CD14-positive monocyte (primary cell): Measurements from ENCODE around the gene WWOX. TPM values are rescaled to one million over a fixed set of nuclear protein-coding genes. Genes with fewer than 3 reads are reported as not detected.

ENCODE experiments used
- DNase-seq, 3 donors: peaks; one replicate each; pipeline ENCODE4 v3.0.0-alpha.2; 2011 to 2022
- H2AFZ ChIP-seq: 2 replicates; pipeline ENCODE4 v1.6.0; 2012; ENCODE audit warnings: mild to moderate bottlenecking, low read depth, low read length, inconsistent platforms; ENCODE audit not compliant: insufficient read depth, poor library complexity, severe bottlenecking
- H3K27ac ChIP-seq, 2 donors: 1 replicate in 1 of 2; 2 replicates in 1 of 2; pipeline ENCODE4 v1.5.1; 2012 to 2013; ENCODE audit warnings: low read length in 2 of 2, control low read depth in 1 of 2, inconsistent platforms in 1 of 2, low read depth in 1 of 2, mild to moderate bottlenecking in 1 of 2
- H3K27me3 ChIP-seq, 2 donors: one replicate each; pipeline versions ENCODE4 v1.6.0 to v1.6.1; 2011 to 2013; ENCODE audit warnings: low read length in 2 of 2; ENCODE audit not compliant: control insufficient read depth in 2 of 2, insufficient read depth in 2 of 2
- H3K36me3 ChIP-seq, 2 donors: replicated peaks in 1 of 2; 1 replicate in 1 of 2; 2 replicates in 1 of 2; pipeline versions ENCODE4 v1.5.1 to v1.6.1; 2012 to 2013; ENCODE audit warnings: low read length in 2 of 2, control low read depth in 1 of 2, inconsistent platforms in 1 of 2, mild to moderate bottlenecking in 1 of 2; ENCODE audit not compliant: insufficient read depth in 2 of 2, control insufficient read depth in 1 of 2
- H3K4me1 ChIP-seq, 2 donors: 1 replicate in 1 of 2; 2 replicates in 1 of 2; pipeline versions ENCODE4 v1.5.1 to v1.6.1; 2012 to 2013; ENCODE audit warnings: low read length in 2 of 2, control low read depth in 1 of 2, inconsistent platforms in 1 of 2, mild to moderate bottlenecking in 1 of 2, moderate library complexity in 1 of 2; ENCODE audit not compliant: insufficient read depth in 2 of 2, control insufficient read depth in 1 of 2
- H3K4me2 ChIP-seq: replicated peaks from 2 replicates; pipeline ENCODE3; 2012; ENCODE audit warnings: low read length, moderate library complexity, mild to moderate bottlenecking; ENCODE audit not compliant: poor library complexity, severe bottlenecking; ENCODE audit errors: extremely low read depth
- H3K4me3 ChIP-seq, 3 experiments: fragments of 200-600 bp in 1 of 3; sonication (generic) in 1 of 3; replicated peaks in 1 of 3; 1 replicate in 2 of 3; 2 replicates in 1 of 3; pipeline ENCODE4 v1.5.1; 2011 to 2013; ENCODE audit warnings: low read length in 3 of 3, mild to moderate bottlenecking in 3 of 3, control low read depth in 2 of 3, low read depth in 2 of 3, inconsistent platforms in 1 of 3, moderate library complexity in 1 of 3
- H3K79me2 ChIP-seq: 2 replicates; pipeline ENCODE4 v1.6.0; 2012; ENCODE audit warnings: mild to moderate bottlenecking, control low read depth, inconsistent platforms, low read length, moderate library complexity; ENCODE audit not compliant: insufficient read depth
- H3K9ac ChIP-seq: 2 replicates; pipeline ENCODE4 v1.6.0; 2017; ENCODE audit warnings: low read length, mild to moderate bottlenecking; ENCODE audit not compliant: insufficient read depth, poor library complexity, severe bottlenecking
- H3K9me3 ChIP-seq, 2 donors: replicated peaks in 1 of 2; 1 replicate in 1 of 2; 2 replicates in 1 of 2; pipeline versions ENCODE4 v1.5.1 to v1.6.1; 2012 to 2013; ENCODE audit warnings: low read length in 2 of 2, control low read depth in 1 of 2; ENCODE audit not compliant: control insufficient read depth in 1 of 2, insufficient read depth in 1 of 2
- H4K20me1 ChIP-seq: 2 replicates; pipeline ENCODE4 v1.6.0; 2012; ENCODE audit warnings: mild to moderate bottlenecking, low read length, control low read depth, moderate library complexity; ENCODE audit not compliant: insufficient read depth
- H3K27ac Mint-ChIP-seq, 7 donors: one replicate each; pipeline ENCODE4 v1.8.0; 2020; ENCODE audit warnings: mild to moderate bottlenecking in 7 of 7, mixed read lengths in 7 of 7, moderate library complexity in 6 of 7, inconsistent platforms in 2 of 7
- H3K27me3 Mint-ChIP-seq, 3 donors: one replicate each; pipeline ENCODE4 v1.8.0; 2021 to 2022; ENCODE audit warnings: low read depth in 3 of 3, mild to moderate bottlenecking in 3 of 3, mixed read lengths in 3 of 3, moderate library complexity in 3 of 3, inconsistent platforms in 1 of 3
- H3K36me3 Mint-ChIP-seq, 2 donors: one replicate each; pipeline ENCODE4 v1.8.0; 2020; ENCODE audit warnings: mixed read lengths in 2 of 2, inconsistent platforms in 1 of 2, mild to moderate bottlenecking in 1 of 2
- H3K4me1 Mint-ChIP-seq: one replicate; pipeline ENCODE4 v1.8.0; 2020; ENCODE audit warnings: mild to moderate bottlenecking, mixed read lengths
- H3K4me3 Mint-ChIP-seq, 2 donors: one replicate each; pipeline ENCODE4 v1.8.0; 2020; ENCODE audit warnings: mild to moderate bottlenecking in 2 of 2, mixed read lengths in 2 of 2, moderate library complexity in 1 of 2
- H3K9me3 Mint-ChIP-seq, 7 donors: one replicate each; pipeline ENCODE4 v1.8.0; 2020 to 2022; ENCODE audit warnings: mixed read lengths in 7 of 7, mild to moderate bottlenecking in 6 of 7, moderate library complexity in 6 of 7, inconsistent platforms in 2 of 7
- CTCF ChIP-seq: fragments of 200-600 bp; IDR thresholded peaks from one replicate; pipeline ENCODE4 v1.8.0; 2022; ENCODE audit warnings: antibody characterized with exemption, mild to moderate bottlenecking
- WGBS: methylation state at CpG from one replicate; pipeline ENCODE4 v1.1.5; 2013; ENCODE audit warnings: missing lambda C conversion rate; ENCODE audit not compliant: insufficient coverage; 5-methylcytosine and 5-hydroxymethylcytosine counted together
- intact Hi-C, 2 donors: fragments of 100-400 bp; cut with micrococcal nuclease; formaldehyde crosslinking; loops; one replicate each; pipeline versions ENCODE4 v1.15.0 to v1.15.1; 2023
- polyA plus RNA-seq, 3 donors: library from polyadenylated mRNA; depleted of rRNA in 1 of 3; unstranded in 2 of 3; stranded (reverse) in 1 of 3; fragments of 300-500 nt in 2 of 3; fragments of >200 nt in 1 of 3; fragmentation: Illumina TruSeq in 2 of 3; gene quantifications; 1 replicate in 2 of 3; 2 replicates in 1 of 3; pipeline ENCODE4 v1.2.3, GENCODE V29; 2012 to 2021

Gene WWOX
- polyA plus RNA-seq, 3 donors, result 4.0 to 7.0 (median 6.3) TPM

DNA sequence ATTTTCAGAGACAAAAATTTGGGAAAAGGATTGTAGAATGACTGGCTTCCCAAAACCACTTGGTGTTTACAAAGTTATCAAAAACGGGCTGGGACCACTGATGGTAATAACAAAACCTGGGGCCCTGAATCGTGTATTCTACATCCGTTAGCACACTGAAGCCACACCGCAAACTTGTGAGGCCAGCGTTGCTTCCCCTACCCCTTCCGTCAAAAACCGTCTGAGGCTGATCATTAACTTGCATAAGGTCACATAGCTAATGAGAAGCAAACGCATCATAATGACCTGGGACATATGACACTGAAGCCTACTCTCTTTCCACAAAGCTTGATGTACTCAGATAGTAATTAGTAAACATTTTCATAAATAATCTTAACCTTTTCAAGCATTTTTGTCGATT lies 796.8 kb downstream of the WWOX start:
- WGBS, result 78% methylated on average over 7 of the region's 9 CpGs
- H3K4me1 ChIP-seq, result peaks cover 6 to 7% of the 10 kb centered on the region in 2 donors
- no peak overlapping the region for H3K27ac ChIP-seq

GRCh38 chr16:78897299-78897698 lies 797.8 kb downstream of the WWOX start:
- Histone ChIP-seq H3K36me3 (no peaks in the 10 kb centered on the region), H2AFZ (no peak overlapping the region), H3K9ac (no peak overlapping the region), H3K27ac (no peak overlapping the region), H3K4me2 (no peak overlapping the region), H3K4me1 (peaks cover 6 to 7% of the 10 kb centered on the region in 2 donors), H3K79me2 (no peaks in the 10 kb centered on the region), H3K9me3 (no peaks in the 10 kb centered on the region), H3K4me3 (no peak overlapping the region), H3K27me3 (no peaks in the 10 kb centered on the region), H4K20me1 (no peaks in the 10 kb centered on the region)
- WGBS, result no CpG with 5 or more reads among the region's 5 CpGs
- H3K9me3 Mint-ChIP-seq, result peaks cover 2 to 10% (median 6%) of the 10 kb centered on the region in 7 donors
- peaks cover 0 to 2% of the 10 kb centered on the region in 2 donors for H3K36me3 Mint-ChIP-seq
- intact Hi-C loops, result no loop called here
- H3K4me3 Mint-ChIP-seq, result no peak overlapping the region
- H3K27ac Mint-ChIP-seq, result no peak overlapping the region
- peaks cover 10% of the 10 kb centered on the region for H3K4me1 Mint-ChIP-seq
- H3K27me3 Mint-ChIP-seq, result peaks cover 0 to 4% (median 0%) of the 10 kb centered on the region in 3 donors
- TF ChIP-seq CTCF, result no peak
- no peak for DNase-seq

More for the DNA sequence above, 796.8 kb downstream of the WWOX start:
- intact Hi-C loops, result no loop called here
- H3K36me3 ChIP-seq, result no peaks in the 10 kb centered on the region
- H4K20me1 ChIP-seq, result no peaks in the 10 kb centered on the region
- Mint-ChIP-seq H3K4me1 (peaks cover 10% of the 10 kb centered on the region), H3K9me3 (peaks cover 2 to 8% (median 6%) of the 10 kb centered on the region in 7 donors), H3K4me3 (no peak overlapping the region), H3K27me3 (peaks cover 0 to 1% (median 0%) of the 10 kb centered on the region in 3 donors), H3K27ac (no peak overlapping the region), H3K36me3 (peaks cover 0 to 2% of the 10 kb centered on the region in 2 donors)
- no peak for DNase-seq
- no peaks in the 10 kb centered on the region for H3K9me3 ChIP-seq
- no peak overlapping the region for H3K4me2 ChIP-seq
- no peaks in the 10 kb centered on the region for H3K79me2 ChIP-seq
- no peaks in the 10 kb centered on the region for H3K27me3 ChIP-seq
- no peak overlapping the region for H3K9ac ChIP-seq
- H2AFZ ChIP-seq, result no peak overlapping the region
- no peak overlapping the region for H3K4me3 ChIP-seq
- TF ChIP-seq CTCF, result no peak
